ENCODE results near the gene STAT4. TPM values are rescaled to one million over a fixed set of nuclear protein-coding genes. Genes with fewer than 3 reads are reported as not detected.

STAT4 gene
- total RNA-seq, 1 donor from 2014 or later: 1.6 TPM

- H3K4me3 ChIP-seq (ENCODE audit: low read depth, low read length): no peak overlapping the region
- no peak for DNase-seq (ENCODE audit: low read depth)
- no peak for TF ChIP-seq CTCF (conservative IDR thresholded peaks at IDR 0.05; ENCODE audit: low read depth, low read length)
These were observed 39.6 kb upstream of the STAT4 start for GRCh38 chr2:191190435-191190834.

- no peak for TF ChIP-seq CTCF (conservative IDR thresholded peaks at IDR 0.05; ENCODE audit: low read depth, low read length)
- no peak for DNase-seq (ENCODE audit: low read depth)
- H3K4me3 ChIP-seq (ENCODE audit: low read depth, low read length): no peak overlapping the region
These were observed 38.4 kb upstream of the STAT4 start for GRCh38 chr2:191189112-191189635.

GRCh38 chr2:191188550-191189093, 37.8 kb upstream of the STAT4 start:
- DNase-seq (ENCODE audit: low read depth): no peak
- H3K4me3 ChIP-seq (ENCODE audit: low read depth, low read length): no peak overlapping the region
- TF ChIP-seq CTCF (conservative IDR thresholded peaks at IDR 0.05; ENCODE audit: low read depth, low read length): no peak

- no peak overlapping the region for H3K4me3 ChIP-seq (ENCODE audit: low read depth, low read length)
- no peak for TF ChIP-seq CTCF (conservative IDR thresholded peaks at IDR 0.05; ENCODE audit: low read depth, low read length)
- no peak for DNase-seq (ENCODE audit: low read depth)
These were observed 36.5 kb upstream of the STAT4 start for GRCh38 chr2:191187105-191187829.

GRCh38 chr2:191184457-191184856, 33.7 kb upstream of the STAT4 start:
- H3K4me3 ChIP-seq (ENCODE audit: low read depth, low read length): no peak overlapping the region
- no peak for DNase-seq (ENCODE audit: low read depth)
- TF ChIP-seq CTCF (conservative IDR thresholded peaks at IDR 0.05; ENCODE audit: low read depth, low read length): no peak

GRCh38 chr2:191183516-191183915, 32.7 kb upstream of the STAT4 start:
- no peak overlapping the region for H3K4me3 ChIP-seq (ENCODE audit: low read depth, low read length)
- no peak for DNase-seq (ENCODE audit: low read depth)
- TF ChIP-seq CTCF (conservative IDR thresholded peaks at IDR 0.05; ENCODE audit: low read depth, low read length): no peak

GRCh38 chr2:191183081-191183480, 32.3 kb upstream of the STAT4 start:
- no peak for DNase-seq (ENCODE audit: low read depth)
- no peak for TF ChIP-seq CTCF (conservative IDR thresholded peaks at IDR 0.05; ENCODE audit: low read depth, low read length)
- H3K4me3 ChIP-seq (ENCODE audit: low read depth, low read length): no peak overlapping the region

All from epithelial cell of proximal tubule (primary cell).